Measurements from ENCODE around the gene DALRD3.
A peak's percentile ranks its signal among the peaks of the same experiment; 100 is the strongest.
"Not testable (repeated sequence)": the region's sequence is repeated elsewhere in the genome, so short reads cannot be mapped to it uniquely, and the experiment has no call there.

The DALRD3 gene

GRCh38 chr3:49009396-49009795 lies 9.0 kb downstream of the DALRD3 start:
- ChIA-PET CTCF (interaction anchor here (0.6 to 1.7 kb wide), 2 partner anchors 12 to 76 kb away, joined by 5 to 15 read pairs; partner anchors contain the start of gene NDUFAF3), POLR2A (interaction anchor here (3.6 to 6.7 kb wide), 2 partner anchors 11 to 20 kb away, joined by 35 to 204 read pairs; partner anchors contain the start of genes DALRD3, IMPDH2 and NDUFAF3)
- no peak for DNase-seq (ENCODE audit: extremely low spot score)
- TF ChIP-seq ZNF384 (IDR thresholded peaks at IDR 0.05) (no peak), FOXM1 (IDR thresholded peaks at IDR 0.05; ENCODE audit: borderline replicate concordance) (no peak), ELF4 (IDR thresholded peaks at IDR 0.05) (no peak), SP1 (IDR thresholded peaks at IDR 0.05) (no peak), HDGF (IDR thresholded peaks at IDR 0.05; ENCODE audit: borderline replicate concordance) (no peak), ARNT (IDR thresholded peaks at IDR 0.05) (no peak), PKNOX1 (IDR thresholded peaks at IDR 0.05) (no peak), CTBP1 (IDR thresholded peaks at IDR 0.05; ENCODE audit: borderline replicate concordance) (no peak), FOXK2 (IDR thresholded peaks at IDR 0.05) (no peak), TARDBP (IDR thresholded peaks at IDR 0.05) (no peak), LEF1 (IDR thresholded peaks at IDR 0.05; ENCODE audit: borderline replicate concordance) (no peak), NFRKB (IDR thresholded peaks at IDR 0.05) (no peak), FOXA1 (IDR thresholded peaks at IDR 0.05) (no peak), BHLHE40 (IDR thresholded peaks at IDR 0.05; ENCODE audit: borderline replicate concordance) (no peak), L3MBTL2 (conservative IDR thresholded peaks at IDR 0.05) (no peak), SUZ12 (IDR thresholded peaks at IDR 0.05) (no peak)

GRCh38 chr3:49008627-49009026 lies 9.8 kb downstream of the DALRD3 start:
- not testable (repeated sequence) for DNase-seq (ENCODE audit: extremely low spot score)
- CTCF ChIA-PET = interaction anchor here (1.7 to 2.3 kb wide), 2 partner anchors 13 to 21 kb away, joined by 7 to 15 read pairs; partner anchors contain the start of gene NDUFAF3
- POLR2A ChIA-PET = interaction anchor here (0.9 to 6.7 kb wide), 4 partner anchors 11 to 21 kb away, joined by 4 to 204 read pairs (median 44); partner anchors contain the start of genes DALRD3, IMPDH2 and NDUFAF3

GRCh38 chr3:49007771-49008528 lies 10.4 kb downstream of the DALRD3 start:
- peak; percentile 84 for DNase-seq (ENCODE audit: extremely low spot score)
- ChIA-PET POLR2A (interaction anchor here (0.5 to 6.7 kb wide), 20 partner anchors 11 to 455 kb away, joined by 3 to 204 read pairs (median 8); partner anchors contain the start of genes ARIH2, CELSR3, DALRD3 and IMPDH2), CTCF (interaction anchor here (0.7 to 2.3 kb wide), 4 partner anchors 12 to 86 kb away, joined by 6 to 8 read pairs (median 8); partner anchors contain the start of genes NDUFAF3 and QRICH1)
- TF ChIP-seq SUZ12 (IDR thresholded peaks at IDR 0.05) (no peak), HDGF (IDR thresholded peaks at IDR 0.05; ENCODE audit: borderline replicate concordance) (no peak), TARDBP (IDR thresholded peaks at IDR 0.05) (no peak), ELF4 (IDR thresholded peaks at IDR 0.05) (no peak), PKNOX1 (IDR thresholded peaks at IDR 0.05) (no peak), ZNF384 (IDR thresholded peaks at IDR 0.05) (no peak), L3MBTL2 (conservative IDR thresholded peaks at IDR 0.05) (no peak), FOXA1 (IDR thresholded peaks at IDR 0.05) (no peak), CTBP1 (IDR thresholded peaks at IDR 0.05; ENCODE audit: borderline replicate concordance) (no peak), NFRKB (IDR thresholded peaks at IDR 0.05) (no peak), SP1 (IDR thresholded peaks at IDR 0.05) (no peak), LEF1 (IDR thresholded peaks at IDR 0.05; ENCODE audit: borderline replicate concordance) (no peak), FOXK2 (IDR thresholded peaks at IDR 0.05) (no peak), FOXM1 (IDR thresholded peaks at IDR 0.05; ENCODE audit: borderline replicate concordance) (no peak), ARNT (IDR thresholded peaks at IDR 0.05) (no peak), BHLHE40 (IDR thresholded peaks at IDR 0.05; ENCODE audit: borderline replicate concordance) (no peak)

GRCh38 chr3:49007068-49007770 lies 11.2 kb downstream of the DALRD3 start, which contains the start of gene WDR6:
Gene WDR6 (plus strand): TSS chr3:49007391. CDS start chr3:49007432, 41 bp downstream.
- peak; percentile 97 for TF ChIP-seq PKNOX1 (IDR thresholded peaks at IDR 0.05)
- no peak for TF ChIP-seq NFRKB (IDR thresholded peaks at IDR 0.05)
- TF ChIP-seq SUZ12 (IDR thresholded peaks at IDR 0.05) = no peak
- peak; percentile 99 for TF ChIP-seq L3MBTL2 (conservative IDR thresholded peaks at IDR 0.05)
- TF ChIP-seq CTBP1 (IDR thresholded peaks at IDR 0.05; ENCODE audit: borderline replicate concordance) = no peak
- no peak for TF ChIP-seq BHLHE40 (IDR thresholded peaks at IDR 0.05; ENCODE audit: borderline replicate concordance)
- peak; percentile 33; the same call in 1 of the 2 replicates for TF ChIP-seq ELF4 (IDR thresholded peaks at IDR 0.05)
- no peak for TF ChIP-seq LEF1 (IDR thresholded peaks at IDR 0.05; ENCODE audit: borderline replicate concordance)
- TF ChIP-seq TARDBP (IDR thresholded peaks at IDR 0.05) = no peak
- no peak for TF ChIP-seq ARNT (IDR thresholded peaks at IDR 0.05)
- no peak for TF ChIP-seq HDGF (IDR thresholded peaks at IDR 0.05; ENCODE audit: borderline replicate concordance)
- TF ChIP-seq FOXA1 (IDR thresholded peaks at IDR 0.05) = no peak
- TF ChIP-seq FOXM1 (IDR thresholded peaks at IDR 0.05; ENCODE audit: borderline replicate concordance) = no peak
- no peak for TF ChIP-seq SP1 (IDR thresholded peaks at IDR 0.05)
- no peak for TF ChIP-seq FOXK2 (IDR thresholded peaks at IDR 0.05)
- TF ChIP-seq ZNF384 (IDR thresholded peaks at IDR 0.05) = no peak
- peak; percentile 97 for DNase-seq (ENCODE audit: extremely low spot score)
- ChIA-PET CTCF (interaction anchor here (0.7 to 2.3 kb wide), 6 partner anchors 10 to 87 kb away, joined by 4 to 8 read pairs (median 7); partner anchors contain the start of genes NDUFAF3, P4HTM and QRICH1), POLR2A (interaction anchor here (0.6 to 6.7 kb wide), 37 partner anchors 10 to 518 kb away, joined by 3 to 204 read pairs (median 4); partner anchors contain the start of genes ARIH2, CELSR3, DALRD3 and IMPDH2)

Data from HEK293T (cell line).